C4-2B (cell line): ENCODE data around the gene INPP4A.
"Not testable (repeated sequence)": the region's sequence is repeated elsewhere in the genome, so short reads cannot be mapped to it uniquely, and the experiment has no call there.

Experiments used
- H3K27ac ChIP-seq: fragments of 450-650 bp; 2 replicates; pipeline ENCODE4 v1.5.1; 2017
- ZFX ChIP-seq: fragments of 450-650 bp; IDR thresholded peaks from 2 replicates; pipeline ENCODE4 v1.6.1; 2017
- TF ChIP-seq, protein P1 (sequence below): fragments of 450-650 bp; conservative IDR thresholded peaks from 2 replicates; pipeline ENCODE4 v1.5.1; 2017; ENCODE audit warnings: mild to moderate bottlenecking

INPP4A gene

DNA sequence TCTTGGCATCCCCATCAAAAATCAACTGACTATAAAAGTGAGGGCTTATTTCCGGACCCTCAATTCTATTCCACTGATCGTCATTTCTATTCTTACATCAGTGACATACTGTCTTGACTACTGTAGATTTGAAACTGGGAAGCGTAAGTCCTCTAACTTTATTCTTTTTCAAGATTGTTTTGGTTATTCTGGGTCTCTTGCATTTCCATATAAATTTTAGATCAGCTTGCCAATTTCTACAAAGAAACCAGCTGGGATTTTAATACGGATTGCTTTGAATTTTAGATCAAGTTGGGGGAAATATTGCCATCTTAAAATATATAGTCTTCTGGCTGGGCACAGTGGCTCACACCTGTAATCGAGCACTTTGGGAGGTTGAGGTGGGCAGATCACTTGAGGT, 17.9 kb upstream of the INPP4A start:
- TF ChIP-seq, protein P1, sequence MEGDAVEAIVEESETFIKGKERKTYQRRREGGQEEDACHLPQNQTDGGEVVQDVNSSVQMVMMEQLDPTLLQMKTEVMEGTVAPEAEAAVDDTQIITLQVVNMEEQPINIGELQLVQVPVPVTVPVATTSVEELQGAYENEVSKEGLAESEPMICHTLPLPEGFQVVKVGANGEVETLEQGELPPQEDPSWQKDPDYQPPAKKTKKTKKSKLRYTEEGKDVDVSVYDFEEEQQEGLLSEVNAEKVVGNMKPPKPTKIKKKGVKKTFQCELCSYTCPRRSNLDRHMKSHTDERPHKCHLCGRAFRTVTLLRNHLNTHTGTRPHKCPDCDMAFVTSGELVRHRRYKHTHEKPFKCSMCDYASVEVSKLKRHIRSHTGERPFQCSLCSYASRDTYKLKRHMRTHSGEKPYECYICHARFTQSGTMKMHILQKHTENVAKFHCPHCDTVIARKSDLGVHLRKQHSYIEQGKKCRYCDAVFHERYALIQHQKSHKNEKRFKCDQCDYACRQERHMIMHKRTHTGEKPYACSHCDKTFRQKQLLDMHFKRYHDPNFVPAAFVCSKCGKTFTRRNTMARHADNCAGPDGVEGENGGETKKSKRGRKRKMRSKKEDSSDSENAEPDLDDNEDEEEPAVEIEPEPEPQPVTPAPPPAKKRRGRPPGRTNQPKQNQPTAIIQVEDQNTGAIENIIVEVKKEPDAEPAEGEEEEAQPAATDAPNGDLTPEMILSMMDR, result no peak
- TF ChIP-seq ZFX, result no peak
- H3K27ac ChIP-seq, result no peak overlapping the region

DNA sequence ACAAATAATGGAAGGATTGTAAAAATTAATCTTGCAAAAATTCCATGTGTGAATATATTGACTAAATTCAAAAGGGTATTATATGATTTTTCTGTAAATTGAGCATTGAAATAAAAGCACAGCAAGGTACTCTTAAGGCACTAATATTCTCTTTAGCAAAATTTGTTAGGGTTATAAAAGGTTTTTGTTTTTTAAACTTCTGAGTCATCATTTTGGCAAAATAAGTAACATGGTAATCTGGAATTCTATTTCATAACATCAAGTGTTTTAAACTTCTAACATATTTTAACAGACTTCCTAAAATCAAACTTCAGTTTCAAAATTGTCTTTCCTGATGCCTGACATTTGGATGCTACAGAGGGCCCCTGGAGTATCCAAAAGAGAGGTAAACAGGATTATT, 12.5 kb upstream of the INPP4A start:
- TF ChIP-seq, protein P1, result no peak
- no peak for TF ChIP-seq ZFX
- no peak overlapping the region for H3K27ac ChIP-seq

DNA sequence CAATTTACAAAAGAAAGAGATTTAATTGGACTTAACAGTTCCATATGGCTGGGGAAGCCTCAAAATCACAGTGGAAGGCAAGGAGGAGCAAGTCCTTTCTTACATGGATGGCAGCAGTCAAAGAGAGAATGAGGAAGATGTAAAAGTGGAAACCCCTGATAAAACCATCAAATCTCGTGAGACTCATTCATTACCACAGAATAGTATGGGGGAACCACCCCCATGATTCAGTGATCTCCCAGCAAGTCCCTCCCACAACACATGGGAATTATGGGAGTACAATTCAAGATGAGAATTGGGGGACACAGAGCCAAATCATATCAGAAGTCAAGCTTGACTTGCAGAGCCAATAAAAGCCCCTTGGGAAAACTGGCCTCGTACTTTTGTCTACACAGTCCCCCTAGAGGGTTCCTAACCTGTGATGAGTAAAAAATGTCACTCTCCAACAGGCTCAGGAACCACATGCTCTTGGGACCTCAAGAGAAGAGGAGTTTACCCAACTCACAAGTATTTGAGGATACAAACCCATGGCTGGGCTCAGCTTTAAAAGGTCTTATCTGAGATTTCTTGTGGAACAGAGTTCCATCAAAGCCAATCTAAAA, 11.2 kb upstream of the INPP4A start:
- no peak overlapping the region for H3K27ac ChIP-seq
- TF ChIP-seq, protein P1, result no peak
- TF ChIP-seq ZFX, result no peak

DNA sequence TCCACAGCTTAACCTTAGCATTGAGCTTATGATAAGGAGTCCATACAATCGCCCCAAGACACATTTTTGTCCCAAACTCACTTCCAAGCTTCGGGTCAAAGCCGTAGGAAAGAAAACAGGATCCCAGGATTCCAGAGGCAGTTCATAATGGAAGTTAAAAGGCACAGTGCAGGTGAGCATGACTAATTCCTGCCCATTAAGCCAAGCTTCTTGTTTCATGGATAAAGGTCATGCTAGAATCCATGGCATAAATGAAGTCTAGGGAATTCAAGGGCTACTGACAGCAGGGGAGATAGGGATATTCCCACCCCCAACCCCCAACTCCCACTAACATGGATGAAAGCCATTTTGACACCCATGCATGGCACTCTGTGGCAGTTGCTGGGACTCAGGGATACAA, 10.2 kb upstream of the INPP4A start:
- no peak for TF ChIP-seq ZFX
- TF ChIP-seq, protein P1, result no peak
- H3K27ac ChIP-seq, result no peak overlapping the region

DNA sequence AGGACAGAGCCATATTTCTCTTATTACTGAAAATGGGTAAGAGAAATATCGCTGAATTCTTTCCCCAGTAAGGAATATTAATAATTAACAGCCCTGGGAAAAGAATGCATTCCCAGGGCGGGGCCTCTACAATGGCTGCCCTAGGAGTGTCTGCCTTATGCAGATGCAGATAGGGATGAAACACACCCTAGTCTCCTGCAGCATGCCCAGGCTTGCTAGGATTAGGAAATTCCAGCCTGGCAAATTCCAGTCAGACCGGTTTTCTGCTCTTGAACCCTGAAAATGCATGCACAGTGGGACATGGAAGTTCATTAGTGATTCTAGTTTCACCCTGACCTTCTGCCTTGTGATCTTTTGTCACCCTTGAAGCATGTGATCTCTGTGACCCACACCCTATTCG, 9.0 kb upstream of the INPP4A start:
- not testable (repeated sequence) for H3K27ac ChIP-seq

DNA sequence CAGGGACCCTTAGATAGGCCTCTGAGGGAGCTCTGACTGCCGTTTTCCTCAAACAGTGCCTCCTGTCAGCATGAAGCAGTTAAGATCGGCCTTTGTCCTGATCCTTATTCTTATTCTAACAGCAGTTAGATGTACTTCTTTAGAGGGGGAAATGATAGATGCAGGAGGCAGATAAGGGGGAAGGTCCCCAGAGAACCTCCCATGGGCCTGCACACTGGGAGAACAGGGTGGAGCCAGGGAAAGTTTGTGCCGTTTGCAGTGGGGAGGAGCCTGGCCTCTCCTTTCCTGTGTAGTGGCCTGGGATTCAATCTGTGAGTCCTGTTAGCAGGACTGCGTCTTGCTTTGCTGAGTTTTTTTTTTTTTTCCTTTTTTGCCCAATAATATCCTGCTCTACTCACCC, 7.9 kb upstream of the INPP4A start:
- TF ChIP-seq, protein P1, result no peak
- no peak overlapping the region for H3K27ac ChIP-seq

DNA sequence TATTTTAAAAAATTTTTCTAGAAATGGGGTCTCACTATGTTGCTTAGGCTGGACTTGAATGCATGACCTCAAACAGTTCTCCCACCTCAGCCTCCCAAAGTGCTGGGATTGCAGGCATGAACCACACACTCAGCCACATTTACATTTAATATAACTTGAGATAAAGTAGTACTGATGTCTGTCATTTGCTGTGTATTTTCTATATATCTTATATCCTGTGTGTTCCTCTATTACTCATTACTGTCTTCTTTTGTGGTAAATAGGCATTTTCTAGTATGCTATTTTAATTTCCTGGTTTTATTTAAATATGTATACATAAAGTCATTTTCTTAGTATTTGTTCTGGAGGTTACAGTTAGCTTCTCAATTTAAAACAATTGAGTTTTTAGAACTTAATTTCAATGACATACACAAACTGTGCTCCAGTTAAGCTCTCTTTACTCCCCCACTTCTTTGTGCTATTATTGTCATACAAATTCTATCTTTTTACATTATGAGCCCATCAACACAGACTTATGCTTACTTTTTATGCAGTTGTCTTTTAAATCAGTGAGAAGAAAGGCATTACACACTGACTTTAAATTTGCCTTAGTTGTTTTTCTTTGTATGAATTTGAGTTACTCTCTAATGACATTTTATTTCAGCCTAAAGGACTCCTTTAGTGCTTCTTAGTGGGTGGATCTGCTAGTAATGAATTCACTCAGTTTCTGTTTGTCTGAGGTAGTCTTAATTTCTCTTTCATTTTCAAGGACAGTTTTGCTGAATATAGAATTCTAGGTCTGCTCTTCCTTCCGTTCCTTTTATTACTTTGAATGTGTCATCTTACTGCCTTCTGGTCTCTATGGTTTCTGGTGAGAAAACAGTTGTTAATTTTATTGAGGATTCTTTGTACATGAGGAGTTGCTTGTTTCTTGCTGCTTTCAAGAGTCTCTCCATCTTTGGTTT, 6.2 kb upstream of the INPP4A start:
- TF ChIP-seq ZFX, result no peak
- TF ChIP-seq, protein P1, result no peak
- H3K27ac ChIP-seq, result no peak overlapping the region
